Measurements from ENCODE around the gene MTNR1A. TPM values are rescaled to one million over a fixed set of nuclear protein-coding genes. Genes with fewer than 3 reads are reported as not detected.
"Not testable (repeated sequence)": the region's sequence is repeated elsewhere in the genome, so short reads cannot be mapped to it uniquely, and the experiment has no call there.

The MTNR1A gene
- polyA plus RNA-seq, 4 donors, result 0.15 to 0.24 TPM; not detected in 2

- WGBS, 3 donors, result 80 to 89% (median 82%) methylated on average over 10 of the region's 10 CpGs
- no peaks in the 10 kb centered on the region for H3K4me1 ChIP-seq (ENCODE audit: control insufficient read depth in 3 of 3, insufficient read depth in 2 of 3, low read depth in 1 of 3, low read length in 2 of 3)
- H3K4me3 ChIP-seq (ENCODE audit: low read depth in 1 of 3, low read length in 3 of 3), result no peak overlapping the region
- H3K36me3 ChIP-seq (ENCODE audit: control insufficient read depth in 3 of 3, insufficient read depth in 2 of 3, low read depth in 1 of 3, low read length in 3 of 3), result no peaks in the 10 kb centered on the region
- H3K27me3 ChIP-seq (ENCODE audit: control insufficient read depth in 3 of 3, insufficient read depth in 3 of 3, low read length in 3 of 3), result no peaks in the 10 kb centered on the region
- H3K9me3 ChIP-seq (ENCODE audit: control insufficient read depth in 2 of 2, insufficient read depth in 1 of 2, low read depth in 1 of 2, low read length in 1 of 2), result peaks cover 0 to 15% of the 10 kb centered on the region in 2 donors
- DNase-seq, result peak in 1 of 2 donors; percentile 6
- FAIRE-seq, result no peak
- H3K27ac ChIP-seq (ENCODE audit: low read depth in 1 of 3, low read length in 2 of 3), result no peak overlapping the region
Observed at GRCh38 chr4:186536285-186536684, 19.1 kb downstream of the MTNR1A start.

GRCh38 chr4:186534056-186534455 is 21.3 kb downstream of the MTNR1A start:
- WGBS, 3 donors, result 95 to 97% (median 96%) methylated on average over 21 of the region's 21 CpGs
- Histone ChIP-seq H3K27ac (ENCODE audit: low read depth in 1 of 3, low read length in 2 of 3) (no peak overlapping the region), H3K4me3 (ENCODE audit: low read depth in 1 of 3, low read length in 3 of 3) (no peak overlapping the region), H3K4me1 (ENCODE audit: control insufficient read depth in 3 of 3, insufficient read depth in 2 of 3, low read depth in 1 of 3, low read length in 2 of 3) (no peaks in the 10 kb centered on the region), H3K36me3 (ENCODE audit: control insufficient read depth in 3 of 3, insufficient read depth in 2 of 3, low read depth in 1 of 3, low read length in 3 of 3) (no peaks in the 10 kb centered on the region), H3K9me3 (ENCODE audit: control insufficient read depth in 2 of 2, insufficient read depth in 1 of 2, low read depth in 1 of 2, low read length in 1 of 2) (no peaks in the 10 kb centered on the region), H3K27me3 (ENCODE audit: control insufficient read depth in 3 of 3, insufficient read depth in 3 of 3, low read length in 3 of 3) (no peaks in the 10 kb centered on the region)
- no peak for DNase-seq
- no peak for FAIRE-seq

DNA sequence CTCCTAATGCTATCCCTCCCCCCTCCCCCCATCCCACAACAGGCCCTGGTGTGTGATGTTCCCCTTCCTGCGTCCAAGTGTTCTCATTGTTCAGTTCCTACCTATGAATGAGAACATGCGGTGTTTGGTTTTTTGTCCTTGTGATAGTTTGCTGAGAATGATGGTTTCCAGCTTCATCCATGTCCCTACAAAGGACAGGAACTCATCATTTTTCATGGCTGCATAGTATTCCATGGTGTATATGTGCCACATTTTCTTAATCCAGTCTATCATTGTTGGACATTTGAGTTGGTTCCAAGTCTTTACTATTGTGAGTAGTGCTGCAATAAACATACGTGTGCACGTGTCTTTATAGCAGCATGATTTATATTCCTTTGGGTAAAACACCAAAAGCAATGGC is 31.4 kb downstream of the MTNR1A start:
- not testable (repeated sequence) for H3K4me1 ChIP-seq (ENCODE audit: control insufficient read depth in 3 of 3, insufficient read depth in 2 of 3, low read depth in 1 of 3, low read length in 2 of 3); FAIRE-seq; H3K36me3 ChIP-seq (ENCODE audit: control insufficient read depth in 3 of 3, insufficient read depth in 2 of 3, low read depth in 1 of 3, low read length in 3 of 3); H3K4me3 ChIP-seq (ENCODE audit: low read depth in 1 of 3, low read length in 3 of 3); DNase-seq; H3K9me3 ChIP-seq (ENCODE audit: control insufficient read depth in 2 of 2, insufficient read depth in 1 of 2, low read depth in 1 of 2, low read length in 1 of 2); H3K27me3 ChIP-seq (ENCODE audit: control insufficient read depth in 3 of 3, insufficient read depth in 3 of 3, low read length in 3 of 3); H3K27ac ChIP-seq (ENCODE audit: low read depth in 1 of 3, low read length in 2 of 3)
- 89 to 93% (median 91%) methylated on average over 4 of the region's 4 CpGs for WGBS, 3 donors

DNA sequence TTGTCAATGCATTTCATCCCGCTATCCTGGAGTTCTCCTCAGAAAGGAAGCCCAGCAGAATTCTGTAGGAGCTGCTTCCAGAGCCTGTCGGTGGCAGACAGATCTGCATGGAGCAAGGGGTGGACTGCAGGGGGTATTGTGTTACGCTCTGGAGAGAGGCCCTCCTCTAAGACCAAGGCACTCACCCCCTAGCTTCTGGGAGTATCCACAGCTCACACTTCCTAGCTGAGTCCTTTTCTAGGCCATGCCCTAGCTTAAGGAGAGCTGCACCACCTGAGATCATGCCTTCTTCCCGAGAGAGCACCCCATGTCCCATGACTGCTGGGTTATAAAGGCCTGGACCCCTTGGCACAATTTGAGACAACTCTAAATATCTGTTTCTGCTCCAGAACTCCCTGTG is 39.1 kb downstream of the MTNR1A start:
- Histone ChIP-seq H3K27me3 (ENCODE audit: control insufficient read depth in 3 of 3, insufficient read depth in 3 of 3, low read length in 3 of 3) (peaks cover 0 to 4% (median 0%) of the 10 kb centered on the region in 3 donors), H3K9me3 (ENCODE audit: control insufficient read depth in 2 of 2, insufficient read depth in 1 of 2, low read depth in 1 of 2, low read length in 1 of 2) (peaks cover 0 to 5% of the 10 kb centered on the region in 2 donors), H3K27ac (ENCODE audit: low read depth in 1 of 3, low read length in 2 of 3) (no peak overlapping the region), H3K36me3 (ENCODE audit: control insufficient read depth in 3 of 3, insufficient read depth in 2 of 3, low read depth in 1 of 3, low read length in 3 of 3) (no peaks in the 10 kb centered on the region), H3K4me3 (ENCODE audit: low read depth in 1 of 3, low read length in 3 of 3) (no peak overlapping the region), H3K4me1 (ENCODE audit: control insufficient read depth in 3 of 3, insufficient read depth in 2 of 3, low read depth in 1 of 3, low read length in 2 of 3) (no peaks in the 10 kb centered on the region)
- 66 to 71% (median 68%) methylated on average over 4 of the region's 4 CpGs for WGBS, 3 donors
- no peak for FAIRE-seq
- DNase-seq, result no peak

DNA sequence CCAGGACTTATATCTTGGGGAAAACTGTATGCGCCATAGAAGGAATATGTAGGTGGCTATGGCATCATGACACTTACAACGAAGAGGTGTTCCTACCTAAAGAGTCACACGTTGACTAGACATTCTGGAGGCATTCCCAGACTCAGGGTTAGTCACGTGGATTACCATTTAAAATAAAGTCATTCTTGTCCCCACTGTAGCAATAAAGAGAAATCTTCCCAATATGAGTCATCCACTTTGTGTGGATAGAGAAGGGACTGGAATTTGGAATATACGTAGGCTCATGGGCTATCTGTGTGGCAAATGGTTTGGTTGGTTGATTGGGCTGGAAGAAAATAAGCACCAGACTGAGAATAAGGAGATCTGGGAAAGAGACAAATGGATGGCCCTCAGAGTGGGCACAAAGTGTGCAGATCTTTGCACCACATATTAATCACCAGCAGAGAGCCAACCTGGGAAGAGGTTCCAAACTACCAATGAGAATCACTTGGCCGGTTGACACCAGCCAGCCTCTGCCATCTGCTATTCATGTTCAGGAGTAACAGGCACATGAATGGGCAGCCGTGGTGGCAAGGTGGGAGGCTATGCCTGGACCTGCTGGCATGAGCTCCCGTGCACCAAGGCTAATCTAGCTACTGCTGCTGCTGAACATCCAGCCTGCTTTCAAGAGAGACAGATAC is 41.0 kb downstream of the MTNR1A start:
- no peak overlapping the region for H3K4me3 ChIP-seq (ENCODE audit: low read depth in 1 of 3, low read length in 3 of 3)
- DNase-seq (no peak), FAIRE-seq (no peak)
- H3K27ac ChIP-seq (ENCODE audit: low read depth in 1 of 3, low read length in 2 of 3), result no peak overlapping the region
- H3K4me1 ChIP-seq (ENCODE audit: control insufficient read depth in 3 of 3, insufficient read depth in 2 of 3, low read depth in 1 of 3, low read length in 2 of 3), result no peaks in the 10 kb centered on the region
- peaks cover 0 to 11% of the 10 kb centered on the region in 2 donors for H3K9me3 ChIP-seq (ENCODE audit: control insufficient read depth in 2 of 2, insufficient read depth in 1 of 2, low read depth in 1 of 2, low read length in 1 of 2)
- H3K27me3 ChIP-seq (ENCODE audit: control insufficient read depth in 3 of 3, insufficient read depth in 3 of 3, low read length in 3 of 3), result peaks cover 0 to 4% (median 0%) of the 10 kb centered on the region in 3 donors
- 72 to 83% (median 73%) methylated on average over 8 of the region's 8 CpGs for WGBS, 3 donors
- no peaks in the 10 kb centered on the region for H3K36me3 ChIP-seq (ENCODE audit: control insufficient read depth in 3 of 3, insufficient read depth in 2 of 3, low read depth in 1 of 3, low read length in 3 of 3)

DNA sequence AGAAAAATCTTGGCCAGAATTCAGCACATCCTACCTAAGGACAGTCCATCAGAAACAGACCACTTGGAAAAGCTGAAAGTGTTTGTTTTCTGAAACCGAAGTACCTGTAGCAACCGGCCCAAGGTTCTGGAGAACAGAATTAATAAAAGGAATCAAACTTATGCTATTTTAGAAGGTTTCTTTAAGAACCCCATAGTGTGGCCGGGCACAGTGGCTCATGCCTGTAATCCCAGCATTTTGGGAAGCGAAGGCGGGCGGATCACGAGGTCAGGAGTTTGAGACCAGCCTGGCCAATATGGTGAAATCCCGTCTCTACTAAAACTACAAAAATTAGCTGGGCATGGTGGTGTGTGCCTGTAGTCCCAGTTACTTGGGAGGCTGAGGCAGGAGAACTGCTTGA is 50.6 kb downstream of the MTNR1A start:
- H3K27ac ChIP-seq (ENCODE audit: low read depth in 1 of 3, low read length in 2 of 3); H3K4me1 ChIP-seq (ENCODE audit: control insufficient read depth in 3 of 3, insufficient read depth in 2 of 3, low read depth in 1 of 3, low read length in 2 of 3); H3K36me3 ChIP-seq (ENCODE audit: control insufficient read depth in 3 of 3, insufficient read depth in 2 of 3, low read depth in 1 of 3, low read length in 3 of 3); H3K9me3 ChIP-seq (ENCODE audit: control insufficient read depth in 2 of 2, insufficient read depth in 1 of 2, low read depth in 1 of 2, low read length in 1 of 2); H3K27me3 ChIP-seq (ENCODE audit: control insufficient read depth in 3 of 3, insufficient read depth in 3 of 3, low read length in 3 of 3); DNase-seq; FAIRE-seq; H3K4me3 ChIP-seq (ENCODE audit: low read depth in 1 of 3, low read length in 3 of 3): not testable (repeated sequence)
- WGBS, 3 donors, result 93 to 96% (median 94%) methylated on average over 8 of the region's 8 CpGs

- Histone ChIP-seq H3K27me3 (ENCODE audit: control insufficient read depth in 3 of 3, insufficient read depth in 3 of 3, low read length in 3 of 3) (peaks cover 0 to 2% (median 0%) of the 10 kb centered on the region in 3 donors), H3K4me3 (ENCODE audit: low read depth in 1 of 3, low read length in 3 of 3) (no peak overlapping the region), H3K27ac (ENCODE audit: low read depth in 1 of 3, low read length in 2 of 3) (peak overlapping the region in 1 of 3 donors; percentile 50), H3K9me3 (ENCODE audit: control insufficient read depth in 2 of 2, insufficient read depth in 1 of 2, low read depth in 1 of 2, low read length in 1 of 2) (no peaks in the 10 kb centered on the region), H3K36me3 (ENCODE audit: control insufficient read depth in 3 of 3, insufficient read depth in 2 of 3, low read depth in 1 of 3, low read length in 3 of 3) (no peaks in the 10 kb centered on the region), H3K4me1 (ENCODE audit: control insufficient read depth in 3 of 3, insufficient read depth in 2 of 3, low read depth in 1 of 3, low read length in 2 of 3) (peaks cover 0 to 4% (median 0%) of the 10 kb centered on the region in 3 donors)
- 24 to 50% (median 32%) methylated on average over 2 of the region's 2 CpGs for whole genome bisulfite sequencing, 3 donors
- FAIRE-seq, result no peak
- DNase-seq, result peak; percentile 43 to 54
Observed at GRCh38 chr4:186502231-186502630, 53.1 kb downstream of the MTNR1A start.

- 86 to 90% (median 89%) methylated on average over 8 of the region's 8 CpGs for WGBS, 3 donors
- DNase-seq, result no peak
- Histone ChIP-seq H3K36me3 (ENCODE audit: control insufficient read depth in 3 of 3, insufficient read depth in 2 of 3, low read depth in 1 of 3, low read length in 3 of 3) (no peaks in the 10 kb centered on the region), H3K27me3 (ENCODE audit: control insufficient read depth in 3 of 3, insufficient read depth in 3 of 3, low read length in 3 of 3) (peaks cover 0 to 2% (median 0%) of the 10 kb centered on the region in 3 donors), H3K27ac (ENCODE audit: low read depth in 1 of 3, low read length in 2 of 3) (peak overlapping the region in 1 of 3 donors; percentile 1), H3K4me3 (ENCODE audit: low read depth in 1 of 3, low read length in 3 of 3) (no peak overlapping the region), H3K4me1 (ENCODE audit: control insufficient read depth in 3 of 3, insufficient read depth in 2 of 3, low read depth in 1 of 3, low read length in 2 of 3) (peaks cover 0 to 4% (median 0%) of the 10 kb centered on the region in 3 donors), H3K9me3 (ENCODE audit: control insufficient read depth in 2 of 2, insufficient read depth in 1 of 2, low read depth in 1 of 2, low read length in 1 of 2) (no peaks in the 10 kb centered on the region)
- no peak for FAIRE-seq
Observed at GRCh38 chr4:186501554-186501953, 53.8 kb downstream of the MTNR1A start.

Measured in small intestine (tissue), 7 donors.